Calu3 (cell line): ENCODE measurements around the gene FAM234A. TPM values are rescaled to one million over a fixed set of nuclear protein-coding genes. Genes with fewer than 3 reads are reported as not detected.

ENCODE experiments used
- BruUV-seq: library from RNA; stranded (reverse); fragments of 400-500 nt; replicated peaks from 2 replicates; lab custom pipeline; 2021; lab: Mats Ljungman, UMichigan
- CTCF ChIA-PET: fragments of 300-600 bp; sonication (Branson Sonifier 250); formaldehyde crosslinking; loops from one replicate; lab custom pipeline; 2022; ENCODE audit warnings: antibody characterized with exemption; lab: Charles Lee
- DNase-seq: peaks from one replicate; pipeline ENCODE4 v3.0.0; 2022
- H3K27ac Mint-ChIP-seq: one replicate; pipeline ENCODE4 v1.8.0; 2022; ENCODE audit warnings: mixed read lengths; ENCODE audit not compliant: unreplicated experiment
- H3K27me3 Mint-ChIP-seq: one replicate; pipeline ENCODE4 v1.8.0; 2022; ENCODE audit warnings: mixed read lengths; ENCODE audit not compliant: unreplicated experiment
- H3K36me3 Mint-ChIP-seq: one replicate; pipeline ENCODE4 v1.8.0; 2022; ENCODE audit warnings: mild to moderate bottlenecking, moderate library complexity, mixed read lengths; ENCODE audit not compliant: insufficient read depth, unreplicated experiment
- H3K4me1 Mint-ChIP-seq: one replicate; pipeline ENCODE4 v1.8.0; 2022; ENCODE audit warnings: mild to moderate bottlenecking, low read depth, mixed read lengths; ENCODE audit not compliant: unreplicated experiment
- H3K4me3 Mint-ChIP-seq: one replicate; pipeline ENCODE4 v1.8.0; 2022; ENCODE audit warnings: mild to moderate bottlenecking, low read depth, moderate library complexity, mixed read lengths; ENCODE audit not compliant: unreplicated experiment
- H3K9me3 Mint-ChIP-seq: one replicate; pipeline ENCODE4 v1.8.0; 2022; ENCODE audit warnings: low read depth, mixed read lengths; ENCODE audit not compliant: unreplicated experiment
- intact Hi-C: fragments of 100-400 bp; cut with micrococcal nuclease; formaldehyde crosslinking; loops from one replicate; pipeline ENCODE4 v1.10.0; 2022; ENCODE audit not compliant: unreplicated experiment
- total RNA-seq: library from RNA; stranded (reverse); gene quantifications from 2 replicates; pipeline ENCODE4 v1.2.3, GENCODE V29; 2022
- TF ChIP-seq, protein P1 (sequence below): fragments of 200-600 bp; IDR thresholded peaks from one replicate; pipeline ENCODE4 v1.8.0; 2022; ENCODE audit warnings: antibody characterized with exemption; ENCODE audit not compliant: unreplicated experiment

Gene FAM234A
- total RNA-seq, 1 experiment from 2014 or later = 118 TPM

DNA sequence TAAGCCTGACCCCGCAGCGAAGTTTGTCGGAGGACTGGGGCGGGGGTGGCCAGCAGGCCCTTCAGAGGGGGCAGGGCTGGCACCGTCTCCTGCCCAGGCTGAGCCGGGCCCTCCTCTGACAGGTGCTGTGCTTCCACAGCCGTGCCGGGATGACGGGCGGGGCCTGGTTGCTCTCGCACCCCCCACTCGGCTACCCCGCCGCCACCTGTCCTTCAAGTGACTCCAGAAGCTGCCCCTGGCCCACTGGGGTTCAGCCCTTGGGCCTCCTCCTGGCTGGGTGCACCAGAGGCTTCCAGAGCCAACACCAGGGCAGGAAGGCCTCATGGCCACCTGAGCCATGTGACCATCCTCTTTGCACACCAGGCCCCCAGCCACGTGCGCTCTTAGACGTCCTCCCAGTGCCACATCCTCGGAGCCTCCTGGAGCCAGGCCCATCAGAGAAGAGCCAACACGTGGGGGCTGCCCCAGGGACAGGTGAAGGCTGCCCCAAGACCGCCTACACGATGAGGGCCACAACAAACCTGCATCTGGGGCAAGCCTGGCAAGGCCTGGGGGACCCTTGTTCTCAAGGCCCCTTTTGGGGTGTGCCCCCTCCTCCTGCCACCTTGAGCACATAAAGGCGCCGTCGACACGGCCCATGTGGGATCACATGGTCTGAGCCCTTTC lies 55.5 kb downstream of the FAM234A start:
- Mint-ChIP-seq H3K36me3 (peaks cover 75% of the 10 kb centered on the region), H3K9me3 (no peaks in the 10 kb centered on the region)

GRCh38 chr16:290681-291405 lies 56.2 kb downstream of the FAM234A start:
- intact Hi-C loops = no loop called here
- Mint-ChIP-seq H3K27ac (no peak overlapping the region), H3K4me3 (no peak overlapping the region), H3K36me3 (peaks cover 72% of the 10 kb centered on the region), H3K9me3 (no peaks in the 10 kb centered on the region), H3K27me3 (no peaks in the 10 kb centered on the region), H3K4me1 (no peaks in the 10 kb centered on the region)
- no TSS peak for BruUV-seq
- TF ChIP-seq, protein P1, sequence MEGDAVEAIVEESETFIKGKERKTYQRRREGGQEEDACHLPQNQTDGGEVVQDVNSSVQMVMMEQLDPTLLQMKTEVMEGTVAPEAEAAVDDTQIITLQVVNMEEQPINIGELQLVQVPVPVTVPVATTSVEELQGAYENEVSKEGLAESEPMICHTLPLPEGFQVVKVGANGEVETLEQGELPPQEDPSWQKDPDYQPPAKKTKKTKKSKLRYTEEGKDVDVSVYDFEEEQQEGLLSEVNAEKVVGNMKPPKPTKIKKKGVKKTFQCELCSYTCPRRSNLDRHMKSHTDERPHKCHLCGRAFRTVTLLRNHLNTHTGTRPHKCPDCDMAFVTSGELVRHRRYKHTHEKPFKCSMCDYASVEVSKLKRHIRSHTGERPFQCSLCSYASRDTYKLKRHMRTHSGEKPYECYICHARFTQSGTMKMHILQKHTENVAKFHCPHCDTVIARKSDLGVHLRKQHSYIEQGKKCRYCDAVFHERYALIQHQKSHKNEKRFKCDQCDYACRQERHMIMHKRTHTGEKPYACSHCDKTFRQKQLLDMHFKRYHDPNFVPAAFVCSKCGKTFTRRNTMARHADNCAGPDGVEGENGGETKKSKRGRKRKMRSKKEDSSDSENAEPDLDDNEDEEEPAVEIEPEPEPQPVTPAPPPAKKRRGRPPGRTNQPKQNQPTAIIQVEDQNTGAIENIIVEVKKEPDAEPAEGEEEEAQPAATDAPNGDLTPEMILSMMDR = no peak
- DNase-seq = no peak
- CTCF ChIA-PET = interaction anchor here (1.0 kb wide), 1 partner anchor 22 kb away, joined by 3 read pairs; no protein-coding TSS in a partner anchor

More for the DNA sequence above, 55.5 kb downstream of the FAM234A start:
- intact Hi-C loops = no loop called here
- no peak overlapping the region for H3K4me3 Mint-ChIP-seq
- H3K27ac Mint-ChIP-seq = no peak overlapping the region
- H3K4me1 Mint-ChIP-seq = no peaks in the 10 kb centered on the region
- no peak for DNase-seq
- BruUV-seq = no TSS peak
- CTCF ChIA-PET = no interaction called here
- TF ChIP-seq, protein P1 = no peak
- H3K27me3 Mint-ChIP-seq = no peaks in the 10 kb centered on the region

GRCh38 chr16:291539-291938 lies 56.9 kb downstream of the FAM234A start:
- no peak overlapping the region for H3K27ac Mint-ChIP-seq
- BruUV-seq = no TSS peak
- no peak overlapping the region for H3K4me3 Mint-ChIP-seq
- peaks cover 76% of the 10 kb centered on the region for H3K36me3 Mint-ChIP-seq
- TF ChIP-seq, protein P1 = no peak
- H3K27me3 Mint-ChIP-seq = no peaks in the 10 kb centered on the region
- no peak for DNase-seq
- H3K9me3 Mint-ChIP-seq = no peaks in the 10 kb centered on the region
- intact Hi-C loops = no loop called here
- no peaks in the 10 kb centered on the region for H3K4me1 Mint-ChIP-seq
- CTCF ChIA-PET = interaction anchor here (0.6 to 1.0 kb wide), 2 partner anchors 13 to 23 kb away, joined by 3 to 5 read pairs; no protein-coding TSS in a partner anchor

- H3K36me3 Mint-ChIP-seq = peaks cover 80% of the 10 kb centered on the region
- TF ChIP-seq, protein P1 = no peak
- H3K4me3 Mint-ChIP-seq = no peak overlapping the region
- no peak for DNase-seq
- intact Hi-C loops = no loop called here
- H3K9me3 Mint-ChIP-seq = no peaks in the 10 kb centered on the region
- no peaks in the 10 kb centered on the region for H3K4me1 Mint-ChIP-seq
- BruUV-seq = no TSS peak
- CTCF ChIA-PET = no interaction called here
- H3K27me3 Mint-ChIP-seq = no peaks in the 10 kb centered on the region
- H3K27ac Mint-ChIP-seq = no peak overlapping the region
These were observed 58.6 kb downstream of the FAM234A start for GRCh38 chr16:293043-293775.
